ENCODE measurements around the gene UBL3. TPM values are rescaled to one million over a fixed set of nuclear protein-coding genes. Genes with fewer than 3 reads are reported as not detected.

The UBL3 gene
- polyA plus RNA-seq, 1 donor (not counting 4 experiments of a cell fraction or from before 2014, with no cell fraction given): 10.5 TPM

DNA sequence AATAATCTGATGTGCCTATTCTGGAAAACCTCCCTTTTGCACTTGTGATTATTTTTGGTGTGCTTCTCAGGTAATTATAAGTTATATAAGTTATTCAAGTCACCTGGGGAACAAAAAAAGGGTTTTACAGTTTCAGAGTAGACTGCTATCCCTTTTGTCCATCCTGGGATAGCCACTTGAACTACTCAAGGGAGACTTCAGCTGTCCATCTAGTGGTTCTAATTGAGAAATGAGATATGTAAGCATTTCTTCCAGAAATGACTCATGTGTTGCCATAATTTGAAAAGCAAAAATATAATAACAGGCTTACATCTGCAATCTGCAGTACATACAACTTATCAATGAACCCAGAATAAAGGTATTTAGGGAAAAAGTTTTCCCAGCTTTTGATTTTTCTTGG, 20.4 kb downstream of the UBL3 start:
- peaks cover 6% of the 10 kb centered on the region for H3K79me2 ChIP-seq (ENCODE audit: control insufficient read depth, insufficient read depth, low read length)
- H3K36me3 ChIP-seq (ENCODE audit: control insufficient read depth in 2 of 2, extremely low read depth in 1 of 2, insufficient read depth in 2 of 2, low read length in 2 of 2): no peaks in the 10 kb centered on the region
- TF ChIP-seq EZH2 (IDR thresholded peaks at IDR 0.05; ENCODE audit: low read length): no peak
- TF ChIP-seq, protein P1, sequence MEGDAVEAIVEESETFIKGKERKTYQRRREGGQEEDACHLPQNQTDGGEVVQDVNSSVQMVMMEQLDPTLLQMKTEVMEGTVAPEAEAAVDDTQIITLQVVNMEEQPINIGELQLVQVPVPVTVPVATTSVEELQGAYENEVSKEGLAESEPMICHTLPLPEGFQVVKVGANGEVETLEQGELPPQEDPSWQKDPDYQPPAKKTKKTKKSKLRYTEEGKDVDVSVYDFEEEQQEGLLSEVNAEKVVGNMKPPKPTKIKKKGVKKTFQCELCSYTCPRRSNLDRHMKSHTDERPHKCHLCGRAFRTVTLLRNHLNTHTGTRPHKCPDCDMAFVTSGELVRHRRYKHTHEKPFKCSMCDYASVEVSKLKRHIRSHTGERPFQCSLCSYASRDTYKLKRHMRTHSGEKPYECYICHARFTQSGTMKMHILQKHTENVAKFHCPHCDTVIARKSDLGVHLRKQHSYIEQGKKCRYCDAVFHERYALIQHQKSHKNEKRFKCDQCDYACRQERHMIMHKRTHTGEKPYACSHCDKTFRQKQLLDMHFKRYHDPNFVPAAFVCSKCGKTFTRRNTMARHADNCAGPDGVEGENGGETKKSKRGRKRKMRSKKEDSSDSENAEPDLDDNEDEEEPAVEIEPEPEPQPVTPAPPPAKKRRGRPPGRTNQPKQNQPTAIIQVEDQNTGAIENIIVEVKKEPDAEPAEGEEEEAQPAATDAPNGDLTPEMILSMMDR (optimal IDR thresholded peaks at IDR 0.05 in 1 of 3, IDR thresholded peaks at IDR 0.05 in 1 of 3, conservative IDR thresholded peaks at IDR 0.05 in 1 of 3; ENCODE audit: extremely low read depth in 1 of 3, insufficient read depth in 2 of 3, low read length in 3 of 3): peak in 1 of 3 experiments; percentile 9
- H2AFZ ChIP-seq (ENCODE audit: control insufficient read depth, low read length): no peak overlapping the region
- dilution Hi-C loops (cut with MboI; ENCODE audit: extremely low pct_ligation_motif_present, low sequenced_read_pairs): no loop called here
- H3K9me3 ChIP-seq (ENCODE audit: control insufficient read depth, low read depth, low read length): no peaks in the 10 kb centered on the region
- H3K27me3 ChIP-seq (ENCODE audit: control insufficient read depth, extremely low read depth, insufficient read depth, low read length): no peaks in the 10 kb centered on the region
- DNase-seq (ENCODE audit: low read depth, low spot score): no peak
- H3K9ac ChIP-seq (ENCODE audit: control insufficient read depth, extremely low read depth, insufficient read depth, low read length): no peak overlapping the region
- H3K27ac ChIP-seq (ENCODE audit: control insufficient read depth, insufficient read depth, low read length): no peak overlapping the region
- no peaks in the 10 kb centered on the region for H3K4me1 ChIP-seq (ENCODE audit: control insufficient read depth, extremely low read depth, insufficient read depth, low read length)
- no peak for FAIRE-seq
- no peak overlapping the region for H3K4me3 ChIP-seq (ENCODE audit: control insufficient read depth in 2 of 3, extremely low read depth in 1 of 3, insufficient read depth in 2 of 3, low read depth in 1 of 3, low read length in 3 of 3)
- no peak overlapping the region for H3K4me2 ChIP-seq (ENCODE audit: control insufficient read depth, extremely low read depth, insufficient read depth, low read depth, low read length)
- no peaks in the 10 kb centered on the region for H3K9me1 ChIP-seq (ENCODE audit: control insufficient read depth, extremely low read depth, insufficient read depth, low read length)
- H4K20me1 ChIP-seq (ENCODE audit: control insufficient read depth, extremely low read depth, insufficient read depth, low read length): no peaks in the 10 kb centered on the region

DNA sequence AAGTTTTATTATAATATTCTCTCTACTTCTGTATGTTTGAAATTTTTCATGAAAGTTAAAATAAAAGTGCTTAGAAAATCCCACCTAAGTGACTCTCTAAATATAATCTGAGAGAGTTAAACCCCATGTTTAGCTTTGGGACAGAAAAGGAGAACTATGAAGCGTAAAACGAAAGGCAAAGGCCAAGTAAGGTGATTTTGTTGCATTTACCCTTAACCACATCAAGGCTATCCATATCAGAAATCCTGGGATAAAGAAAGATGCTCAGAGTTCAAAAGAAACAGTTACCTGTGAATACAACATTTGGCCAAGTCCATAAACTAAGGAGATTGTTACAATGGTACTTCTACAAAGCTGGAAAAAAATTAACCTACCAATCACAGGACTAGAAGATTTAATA, 31.3 kb downstream of the UBL3 start:
- H3K4me1 ChIP-seq (ENCODE audit: control insufficient read depth, extremely low read depth, insufficient read depth, low read length): peaks cover 7% of the 10 kb centered on the region
- H4K20me1 ChIP-seq (ENCODE audit: control insufficient read depth, extremely low read depth, insufficient read depth, low read length): no peaks in the 10 kb centered on the region
- H3K9me3 ChIP-seq (ENCODE audit: control insufficient read depth, low read depth, low read length): no peaks in the 10 kb centered on the region
- H3K27me3 ChIP-seq (ENCODE audit: control insufficient read depth, extremely low read depth, insufficient read depth, low read length): no peaks in the 10 kb centered on the region
- no peak overlapping the region for H3K9ac ChIP-seq (ENCODE audit: control insufficient read depth, extremely low read depth, insufficient read depth, low read length)
- no peak for TF ChIP-seq EZH2 (IDR thresholded peaks at IDR 0.05; ENCODE audit: low read length)
- TF ChIP-seq, protein P1 (optimal IDR thresholded peaks at IDR 0.05 in 1 of 3, IDR thresholded peaks at IDR 0.05 in 1 of 3, conservative IDR thresholded peaks at IDR 0.05 in 1 of 3; ENCODE audit: extremely low read depth in 1 of 3, insufficient read depth in 2 of 3, low read length in 3 of 3): no peak
- H3K4me3 ChIP-seq (ENCODE audit: control insufficient read depth in 2 of 3, extremely low read depth in 1 of 3, insufficient read depth in 2 of 3, low read depth in 1 of 3, low read length in 3 of 3): no peak overlapping the region
- FAIRE-seq: no peak
- no peaks in the 10 kb centered on the region for H3K36me3 ChIP-seq (ENCODE audit: control insufficient read depth in 2 of 2, extremely low read depth in 1 of 2, insufficient read depth in 2 of 2, low read length in 2 of 2)
- H2AFZ ChIP-seq (ENCODE audit: control insufficient read depth, low read length): no peak overlapping the region
- dilution Hi-C loops (cut with MboI; ENCODE audit: extremely low pct_ligation_motif_present, low sequenced_read_pairs): no loop called here
- no peak overlapping the region for H3K4me2 ChIP-seq (ENCODE audit: control insufficient read depth, extremely low read depth, insufficient read depth, low read depth, low read length)
- no peak for DNase-seq (ENCODE audit: low read depth, low spot score)
- no peaks in the 10 kb centered on the region for H3K9me1 ChIP-seq (ENCODE audit: control insufficient read depth, extremely low read depth, insufficient read depth, low read length)
- peaks cover 14% of the 10 kb centered on the region for H3K79me2 ChIP-seq (ENCODE audit: control insufficient read depth, insufficient read depth, low read length)
- no peak overlapping the region for H3K27ac ChIP-seq (ENCODE audit: control insufficient read depth, insufficient read depth, low read length)
